Activated naive CD8-positive, alpha-beta T cell treated with anti-CD3 and anti-CD28 coated beads, Interleukin-2, amount 50 U/mL, for 16 hours (primary cell): ENCODE results near the gene FGF22.
A peak's percentile ranks its signal among the peaks of the same experiment; 100 is the strongest.
"Not testable (repeated sequence)": the region's sequence is repeated elsewhere in the genome, so short reads cannot be mapped to it uniquely, and the experiment has no call there.

Experiments used
- DNase-seq: peaks from one replicate; pipeline ENCODE4 v3.0.0-alpha.2; 2020; ENCODE audit warnings: low read depth, low spot score

The FGF22 gene

DNA sequence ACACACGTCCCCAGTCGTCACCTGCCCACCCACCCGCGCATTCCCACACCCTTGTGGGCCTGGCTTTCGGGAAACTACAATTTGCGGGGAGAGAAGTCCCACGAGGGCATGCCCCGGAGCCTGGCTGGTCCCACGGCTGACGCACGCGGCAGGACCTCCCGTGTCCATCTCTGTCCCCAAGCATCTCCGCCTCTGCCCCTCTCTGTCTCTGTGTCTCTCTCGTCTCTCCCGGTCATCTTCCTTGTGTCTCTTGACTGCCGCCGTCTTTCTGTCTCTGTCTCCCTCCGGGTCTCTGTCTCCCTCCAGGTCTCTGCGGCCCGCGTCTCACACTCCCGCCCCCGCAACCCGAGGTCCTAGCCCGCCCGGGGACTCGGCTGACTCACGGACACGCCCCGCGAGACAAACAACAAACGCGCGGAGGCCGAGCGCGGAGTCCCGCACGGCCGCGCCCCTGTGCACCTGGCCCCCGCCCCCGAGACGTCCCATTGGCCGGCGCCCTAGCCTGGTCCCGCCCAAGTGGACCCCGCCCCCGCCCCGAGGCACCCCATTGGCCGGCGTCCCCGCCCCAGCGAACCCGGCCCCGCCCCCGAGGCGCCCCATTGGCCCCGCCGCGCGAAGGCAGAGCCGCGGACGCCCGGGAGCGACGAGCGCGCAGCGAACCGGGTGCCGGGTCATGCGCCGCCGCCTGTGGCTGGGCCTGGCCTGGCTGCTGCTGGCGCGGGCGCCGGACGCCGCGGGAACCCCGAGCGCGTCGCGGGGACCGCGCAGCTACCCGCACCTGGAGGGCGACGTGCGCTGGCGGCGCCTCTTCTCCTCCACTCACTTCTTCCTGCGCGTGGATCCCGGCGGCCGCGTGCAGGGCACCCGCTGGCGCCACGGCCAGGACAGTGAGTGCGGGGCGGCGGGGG is at the start of gene FGF22:
TSS of gene FGF22 (plus strand) at position 627 of the 908 bp plus-strand sequence. CDS start at position 674, 47 bp downstream.
- DNase-seq: peak; percentile 89

DNA sequence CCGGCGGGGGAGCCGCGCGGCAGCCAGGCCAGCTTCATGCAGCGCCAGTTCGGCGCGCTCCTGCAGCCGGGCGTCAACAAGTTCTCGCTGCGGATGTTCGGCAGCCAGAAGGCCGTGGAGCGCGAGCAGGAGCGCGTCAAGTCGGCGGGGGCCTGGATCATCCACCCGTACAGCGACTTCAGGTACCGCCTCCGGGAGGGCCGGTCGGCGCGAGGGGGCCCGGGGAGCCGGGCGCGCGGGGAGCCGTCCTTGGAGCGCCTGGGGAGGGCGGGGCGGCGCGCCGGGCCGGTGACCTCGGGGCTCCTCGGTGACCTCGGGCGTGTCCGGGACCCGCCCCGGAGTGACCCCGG is 49.3 kb upstream of the FGF22 start:
- DNase-seq: no peak

GRCh38 chr19:590750-591098 is 49.0 kb upstream of the FGF22 start:
- no peak for DNase-seq

GRCh38 chr19:591099-591958 is 48.4 kb upstream of the FGF22 start:
- DNase-seq: no peak

GRCh38 chr19:592101-592500 is 47.6 kb upstream of the FGF22 start:
- DNase-seq: no peak

GRCh38 chr19:593055-593454 is 46.6 kb upstream of the FGF22 start:
- DNase-seq: no peak

- no peak for DNase-seq
Observed at GRCh38 chr19:593505-593904, 46.2 kb upstream of the FGF22 start.

DNA sequence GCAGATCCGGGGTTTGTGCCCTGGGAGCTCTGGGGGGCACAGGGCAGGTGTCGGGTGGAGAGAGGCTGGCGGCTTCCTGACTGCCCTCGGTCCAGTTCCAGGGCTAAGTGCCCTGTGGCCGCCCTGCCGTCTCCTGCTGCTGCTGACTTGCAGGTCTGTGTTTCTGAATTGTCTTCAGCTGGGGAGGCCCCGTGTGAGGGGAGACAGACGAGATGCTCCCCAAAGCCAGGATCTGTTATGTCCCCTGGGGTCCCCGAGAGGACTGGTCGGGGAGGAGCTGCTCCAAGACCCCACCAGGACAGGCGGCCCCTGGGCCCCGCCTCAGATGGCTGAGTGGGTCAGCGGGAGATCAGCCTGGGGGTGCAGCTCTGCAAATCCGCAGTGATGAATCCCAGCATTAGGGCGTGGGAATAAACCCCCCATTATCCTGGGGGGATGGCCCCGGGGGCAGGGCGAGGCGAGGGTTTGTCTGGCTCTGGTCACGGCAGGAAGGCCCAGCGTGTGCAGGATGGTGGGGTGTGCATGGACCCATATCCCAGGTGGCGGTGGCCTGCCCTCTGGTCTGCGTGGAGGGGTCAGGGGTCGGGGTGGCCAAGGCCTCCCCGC is 45.3 kb upstream of the FGF22 start:
- no peak for DNase-seq

- DNase-seq: no peak
Observed at GRCh38 chr19:595326-596262, 44.1 kb upstream of the FGF22 start.

DNA sequence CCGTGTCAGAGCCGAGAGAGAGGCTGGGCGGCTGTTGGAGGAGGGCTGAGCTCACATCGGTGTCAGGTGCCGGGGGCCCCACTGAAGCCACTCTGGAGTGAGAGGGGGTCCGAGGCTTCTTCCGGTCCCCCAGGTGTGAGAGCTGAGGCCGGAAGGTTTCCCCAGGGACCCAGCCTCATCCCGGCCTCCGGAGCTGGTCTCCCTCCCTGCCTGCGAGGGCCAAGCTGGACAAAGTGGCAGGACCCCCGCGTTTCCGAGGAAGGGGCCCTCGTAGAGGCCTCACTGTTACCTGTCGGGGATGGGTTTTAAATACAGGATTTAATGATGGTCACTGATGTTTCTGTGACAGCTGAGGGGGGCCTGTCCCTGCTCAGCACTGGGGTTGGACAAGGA is 43.4 kb upstream of the FGF22 start:
- no peak for DNase-seq

DNA sequence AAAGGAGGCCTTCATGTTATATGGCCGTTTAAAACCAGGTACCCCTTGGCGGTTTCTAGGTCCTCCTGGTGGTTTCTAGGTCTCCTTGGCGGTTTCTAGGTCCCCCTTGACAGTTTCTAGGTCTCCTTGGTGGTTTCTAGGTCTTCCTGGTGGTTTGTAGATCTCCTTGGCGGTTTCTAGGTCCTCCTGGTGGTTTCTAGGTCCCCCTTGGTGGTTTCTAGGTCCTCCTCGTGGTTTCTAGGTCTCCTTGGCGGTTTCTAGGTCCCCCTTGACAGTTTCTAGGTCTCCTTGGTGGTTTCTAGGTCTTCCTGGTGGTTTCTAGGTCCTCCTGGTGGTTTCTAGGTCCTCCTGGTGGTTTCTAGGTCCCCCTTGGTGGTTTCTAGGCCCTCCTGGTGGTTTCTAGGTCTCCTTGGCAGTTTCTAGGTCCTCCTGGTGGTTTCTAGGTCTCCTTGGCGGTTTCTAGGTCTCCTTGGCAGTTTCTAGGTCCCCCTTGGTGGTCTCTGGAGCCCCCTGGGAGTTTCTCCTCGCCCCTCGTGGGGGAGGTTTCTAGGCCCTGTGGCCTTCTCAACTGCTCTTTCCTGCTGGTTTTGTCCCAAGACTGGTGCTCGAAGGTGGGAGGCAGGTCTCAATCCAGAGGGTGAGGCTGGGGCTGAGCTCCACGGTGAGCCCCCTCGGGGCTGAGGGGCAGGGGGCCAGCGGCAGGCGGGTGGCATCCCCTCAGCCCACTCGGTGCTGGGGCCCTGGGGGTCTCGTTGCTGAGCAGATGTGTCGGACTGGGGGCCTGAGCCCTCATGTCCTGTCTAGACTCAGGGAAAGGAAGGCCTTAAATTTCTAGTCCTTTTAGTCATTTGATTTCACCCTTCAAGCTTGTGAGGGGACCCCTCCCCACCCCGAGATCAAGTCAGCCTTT is 42.0 kb upstream of the FGF22 start:
- DNase-seq: no peak

DNA sequence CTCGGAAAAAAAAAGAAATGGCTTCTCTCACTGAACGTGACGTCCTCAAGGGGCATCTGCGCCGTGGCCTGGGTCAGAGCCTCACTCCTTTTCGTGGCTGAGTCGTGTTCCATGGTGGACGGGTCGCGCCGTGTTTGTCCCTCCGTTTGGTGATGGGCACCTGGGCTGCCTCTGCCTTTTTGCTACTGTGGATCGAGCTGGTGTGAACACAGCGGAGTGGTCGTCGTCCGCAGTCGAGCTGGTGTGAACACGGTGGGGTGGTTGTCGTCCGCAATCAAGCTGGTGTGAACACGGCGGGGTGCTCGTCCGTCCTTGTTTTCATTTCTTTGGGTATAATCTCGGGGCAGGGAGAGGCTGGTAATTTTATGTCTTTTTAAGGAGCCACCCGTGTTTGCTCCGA is 38.4 kb upstream of the FGF22 start:
- DNase-seq: no peak

GRCh38 chr19:601790-602189 is 37.9 kb upstream of the FGF22 start:
- no peak for DNase-seq

- DNase-seq: no peak
Observed at GRCh38 chr19:602391-603301, 37.0 kb upstream of the FGF22 start.

DNA sequence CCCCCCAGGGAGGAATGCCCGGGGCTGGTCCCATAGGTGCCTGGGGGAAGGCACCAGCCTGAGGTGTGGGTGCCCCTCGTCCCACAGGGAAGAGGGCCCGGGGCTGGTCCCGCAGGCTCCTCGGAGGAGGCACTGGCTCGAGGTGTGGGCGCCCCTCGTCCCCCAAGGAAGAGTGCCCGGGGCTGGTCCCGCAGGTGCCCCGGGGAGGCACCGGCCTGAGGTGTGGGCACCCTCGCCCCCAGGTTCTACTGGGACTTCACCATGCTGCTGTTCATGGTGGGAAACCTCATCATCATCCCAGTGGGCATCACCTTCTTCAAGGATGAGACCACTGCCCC is 36.4 kb upstream of the FGF22 start:
- DNase-seq: not testable (repeated sequence)

- not testable (repeated sequence) for DNase-seq
Observed at GRCh38 chr19:603779-604178, 35.9 kb upstream of the FGF22 start.

- no peak for DNase-seq
Observed at GRCh38 chr19:604355-604754, 35.3 kb upstream of the FGF22 start.

DNA sequence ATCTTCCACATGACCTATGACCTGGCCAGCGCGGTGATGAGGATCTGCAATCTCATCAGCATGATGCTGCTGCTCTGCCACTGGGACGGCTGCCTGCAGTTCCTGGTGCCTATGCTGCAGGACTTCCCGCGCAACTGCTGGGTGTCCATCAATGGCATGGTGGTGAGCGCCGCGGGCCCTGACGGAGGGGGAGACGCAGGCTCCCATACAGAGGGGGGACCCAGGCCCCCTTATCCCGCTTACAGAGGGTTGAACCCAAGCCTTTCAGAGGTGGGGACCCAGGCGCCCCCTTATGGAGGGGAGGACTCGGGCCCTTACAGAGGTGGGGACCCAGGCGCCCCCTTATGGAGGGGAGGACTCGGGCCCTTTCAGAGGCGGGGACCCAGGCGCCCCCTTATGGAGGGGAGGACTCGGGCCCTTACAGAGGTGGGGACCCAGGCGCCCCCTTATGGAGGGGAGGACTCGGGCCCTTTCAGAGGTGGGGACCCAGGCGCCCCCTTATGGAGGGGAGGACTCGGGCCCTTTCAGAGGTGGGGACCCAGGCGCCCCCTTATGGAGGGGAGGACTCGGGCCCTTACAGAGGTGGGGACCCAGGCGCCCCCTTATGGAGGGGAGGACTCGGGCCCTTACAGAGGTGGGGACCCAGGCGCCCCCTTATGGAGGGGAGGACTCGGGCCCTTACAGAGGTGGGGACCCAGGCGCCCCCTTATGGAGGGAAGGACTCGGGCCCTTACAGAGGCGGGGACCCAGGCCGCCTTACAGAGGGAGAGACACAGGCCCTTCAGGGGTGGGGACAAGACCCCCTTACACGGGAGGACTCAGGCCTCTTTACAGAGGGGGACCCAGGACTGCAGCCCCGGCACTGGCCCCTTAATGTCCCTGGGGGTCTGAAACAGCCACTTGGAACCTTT is 34.4 kb upstream of the FGF22 start:
- DNase-seq: not testable (repeated sequence)
